Measurements from ENCODE around the gene COL6A1.

GRCh38 chr21:46018615-46019014 lies 37.0 kb downstream of the COL6A1 start:
- TF ChIP-seq CTCF (conservative IDR thresholded peaks at IDR 0.05; ENCODE audit: low read length) = no peak
- no peak for TF ChIP-seq EZH2phosphoT487 (IDR thresholded peaks at IDR 0.05; ENCODE audit: borderline replicate concordance, low read depth, low read length)
